Stimulated activated CD4-positive, alpha-beta T cell treated with anti-CD3 and anti-CD28 coated beads, Interleukin-1b, Interleukin-23, amount 100 ng/mL, for 1 hour (primary cell): ENCODE data around the gene SUGCT.

Experiments used
- DNase-seq, 2 donors: peaks; one replicate each; pipeline ENCODE4 v3.0.0-alpha.2; 2020; ENCODE audit warnings: low read depth in 2 of 2

SUGCT gene

GRCh38 chr7:40909346-40909980 is 774.7 kb downstream of the SUGCT start:
- no peak for DNase-seq
